SIG-M5 treated with dmso at 0.1 percent for 504 hours (cell line): Measurements from ENCODE around the gene PPY.
"Not testable (repeated sequence)": the region's sequence is repeated elsewhere in the genome, so short reads cannot be mapped to it uniquely, and the experiment has no call there.

Experiments
- DNase-seq: peaks from one replicate; lab custom pipeline; 2025; ENCODE audit not compliant: unreplicated experiment; lab: John Stamatoyannopoulos, UW

Gene PPY

DNA sequence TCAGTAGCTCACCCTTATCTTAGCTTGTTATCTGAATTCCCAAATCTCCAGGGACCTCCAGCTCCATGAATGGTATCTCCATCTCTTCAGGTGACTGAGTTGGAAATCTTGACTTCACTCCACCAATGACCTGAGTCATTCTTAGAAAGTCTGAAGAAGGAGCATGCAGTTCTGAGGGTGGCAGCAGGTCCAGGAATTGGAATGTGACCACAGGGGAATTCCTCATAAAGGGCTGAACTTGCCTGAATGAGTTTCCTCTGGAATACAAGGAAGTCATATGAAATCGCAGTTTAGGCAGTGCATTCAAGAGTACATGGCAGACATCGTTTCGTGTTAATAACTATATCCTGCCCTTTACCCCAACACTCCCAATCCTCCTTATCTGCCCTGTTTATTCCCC lies 24.0 kb upstream of the PPY start:
- no peak for DNase-seq

GRCh38 chr17:43962479-43962878 lies 20.2 kb upstream of the PPY start:
- DNase-seq = no peak

GRCh38 chr17:43961954-43962353 lies 19.7 kb upstream of the PPY start:
- no peak for DNase-seq

- not testable (repeated sequence) for DNase-seq
These were observed 19.0 kb upstream of the PPY start for GRCh38 chr17:43961292-43961691.

DNA sequence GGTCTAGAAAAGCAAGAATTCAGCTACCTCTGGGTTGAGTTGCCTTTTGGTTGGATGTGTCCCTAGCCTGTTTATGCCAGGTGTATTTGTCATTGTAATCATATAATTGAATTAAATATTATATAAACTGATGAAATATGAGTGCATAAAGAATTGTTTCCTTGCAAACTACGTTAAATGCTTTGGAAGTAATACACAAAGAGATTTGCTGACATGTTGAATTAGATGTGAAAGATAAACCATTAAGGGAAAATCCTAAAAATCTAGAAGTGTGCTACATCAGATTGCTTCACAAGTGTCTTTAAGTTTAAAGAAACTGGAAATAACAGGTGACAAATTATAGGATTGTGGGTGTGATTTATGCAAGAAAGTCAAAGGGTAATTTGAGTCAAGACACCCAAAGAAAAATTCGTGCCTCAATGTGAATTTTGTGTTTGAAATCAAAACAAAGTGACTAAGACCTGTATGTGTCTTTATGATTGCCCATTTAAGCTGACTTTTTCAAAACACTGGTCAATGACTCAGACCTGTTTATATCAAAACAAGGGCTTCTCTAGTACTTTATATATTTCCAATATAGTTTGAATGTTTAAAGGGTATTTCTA lies 16.6 kb upstream of the PPY start:
- no peak for DNase-seq

- no peak for DNase-seq
These were observed 13.9 kb upstream of the PPY start for GRCh38 chr17:43956222-43956621.

GRCh38 chr17:43953746-43954145 lies 11.5 kb upstream of the PPY start, which contains the start of gene PYY:
Gene PYY (minus strand): TSS chr17:43953940. CDS start chr17:43953483, 457 bp downstream.
- DNase-seq = no peak

GRCh38 chr17:43952724-43953666 lies 10.7 kb upstream of the PPY start:
- no peak for DNase-seq

DNA sequence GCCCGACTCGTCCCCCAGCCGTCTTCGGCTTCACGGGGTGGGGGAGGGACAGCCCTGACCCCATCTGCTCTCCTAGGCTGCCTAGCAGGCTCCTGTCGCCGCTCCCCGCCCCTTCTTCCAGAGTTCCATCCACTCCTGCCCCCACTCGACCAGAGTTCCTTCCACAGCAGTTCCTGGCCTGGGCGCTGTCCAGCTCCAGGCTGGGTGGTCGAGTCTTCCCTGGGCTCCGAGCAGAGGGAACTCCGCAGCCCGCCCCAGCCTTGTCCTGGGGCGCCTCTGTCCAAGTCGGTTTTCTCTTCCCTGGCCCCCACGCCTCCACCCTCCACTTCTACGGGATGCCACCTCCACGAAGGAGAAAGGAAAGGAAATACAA lies 10.1 kb upstream of the PPY start:
- no peak for DNase-seq

- no peak for DNase-seq
These were observed 9.5 kb upstream of the PPY start for GRCh38 chr17:43951750-43952149.

- DNase-seq = no peak
These were observed 8.3 kb upstream of the PPY start for GRCh38 chr17:43950554-43950953.

DNA sequence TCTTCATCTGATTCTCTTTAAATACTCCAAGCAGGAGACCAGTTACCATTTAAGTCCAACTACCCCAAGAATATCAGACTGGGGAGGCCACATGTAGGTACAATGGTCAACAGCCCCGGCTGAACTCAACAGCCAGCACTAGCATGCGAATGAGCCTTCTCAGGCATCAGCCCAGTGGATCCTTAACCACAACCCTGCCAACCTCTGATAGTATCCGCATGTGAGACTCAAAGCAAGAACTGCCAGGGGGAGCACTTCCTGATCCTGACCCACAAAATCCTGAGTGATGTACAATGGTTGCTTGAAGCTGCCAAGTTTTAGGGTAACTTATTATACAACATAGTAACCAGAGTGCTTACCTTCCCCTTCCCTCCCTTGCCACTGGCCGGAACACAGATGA lies 7.5 kb upstream of the PPY start:
- no peak for DNase-seq

GRCh38 chr17:43946781-43947180 lies 4.5 kb upstream of the PPY start:
- DNase-seq = no peak

- DNase-seq = no peak
These were observed 3.0 kb upstream of the PPY start for GRCh38 chr17:43945074-43945829.

- DNase-seq = peak; percentile 32
These were observed 1.6 kb downstream of the PPY start for GRCh38 chr17:43940630-43941029.

- no peak for DNase-seq
These were observed 2.4 kb downstream of the PPY start for GRCh38 chr17:43939886-43940285.

GRCh38 chr17:43939452-43939851 lies 2.8 kb downstream of the PPY start:
- DNase-seq = not testable (repeated sequence)

- no peak for DNase-seq
These were observed 3.5 kb downstream of the PPY start for GRCh38 chr17:43938838-43939182.

GRCh38 chr17:43936434-43936833 lies 5.8 kb downstream of the PPY start:
- DNase-seq = no peak

- DNase-seq = no peak
These were observed 6.4 kb downstream of the PPY start for GRCh38 chr17:43935926-43936261.

DNA sequence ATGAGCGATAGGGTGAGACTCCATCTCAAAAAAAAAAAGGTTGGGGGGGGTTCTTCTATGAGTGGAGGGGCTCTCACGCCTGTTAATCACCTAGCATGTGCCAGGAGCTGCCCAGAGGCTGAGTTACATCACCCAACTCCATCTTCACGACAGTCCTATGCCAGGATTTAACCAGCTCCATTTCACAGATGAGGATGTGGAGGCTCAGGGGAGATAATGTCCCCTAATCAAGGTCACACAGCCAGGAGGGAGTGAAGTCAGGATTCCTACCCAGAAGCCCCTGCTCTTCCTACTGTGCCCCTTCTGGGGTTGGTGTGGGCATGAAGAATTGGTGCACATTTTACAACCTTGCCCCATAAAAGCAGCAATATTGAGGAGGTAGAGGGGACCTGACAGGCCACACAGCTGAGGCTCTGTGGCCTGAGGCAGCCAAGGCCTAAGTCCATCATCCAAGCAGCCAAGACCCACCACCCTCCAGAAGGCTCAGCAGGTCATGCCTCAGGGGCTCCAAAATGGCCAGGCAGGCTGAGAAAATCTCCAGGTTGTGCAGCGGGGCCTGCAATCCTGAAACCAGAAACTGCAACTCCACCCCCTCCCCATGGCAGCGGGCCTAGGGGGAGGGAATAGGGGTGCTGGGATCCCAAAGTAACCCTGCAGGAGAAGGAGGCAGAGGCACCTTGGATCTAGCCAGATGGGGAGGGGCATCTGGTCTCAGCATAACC lies 6.9 kb downstream of the PPY start:
- no peak for DNase-seq
